ENCODE measurements around the gene IRF1.

Gene IRF1

GRCh38 chr5:132435447-132435846 is 55.1 kb downstream of the IRF1 start:
- DNase-seq = no peak

- no peak for DNase-seq
Measured at GRCh38 chr5:132434416-132435286, 55.9 kb downstream of the IRF1 start.

GRCh38 chr5:132433141-132433540 is 57.4 kb downstream of the IRF1 start:
- no peak for DNase-seq

GRCh38 chr5:132431632-132432031 is 58.9 kb downstream of the IRF1 start:
- DNase-seq = no peak
